Glomerular endothelial cell (primary cell): ENCODE results near the gene ARIH2. TPM values are rescaled to one million over a fixed set of nuclear protein-coding genes. Genes with fewer than 3 reads are reported as not detected.

Experiments
- DNase-seq: peaks from one replicate; pipeline ENCODE4 v3.0.0-alpha.2; 2011; ENCODE audit warnings: low read depth, low spot score; ENCODE audit errors: extremely low read depth
- total RNA-seq: library from RNA; depleted of rRNA; stranded (reverse); fragments of >200 nt; gene quantifications from 2 replicates; pipeline ENCODE4 v1.2.3, GENCODE V29; 2015

The ARIH2 gene
- total RNA-seq, 1 donor from 2014 or later: 64.3 TPM

DNA sequence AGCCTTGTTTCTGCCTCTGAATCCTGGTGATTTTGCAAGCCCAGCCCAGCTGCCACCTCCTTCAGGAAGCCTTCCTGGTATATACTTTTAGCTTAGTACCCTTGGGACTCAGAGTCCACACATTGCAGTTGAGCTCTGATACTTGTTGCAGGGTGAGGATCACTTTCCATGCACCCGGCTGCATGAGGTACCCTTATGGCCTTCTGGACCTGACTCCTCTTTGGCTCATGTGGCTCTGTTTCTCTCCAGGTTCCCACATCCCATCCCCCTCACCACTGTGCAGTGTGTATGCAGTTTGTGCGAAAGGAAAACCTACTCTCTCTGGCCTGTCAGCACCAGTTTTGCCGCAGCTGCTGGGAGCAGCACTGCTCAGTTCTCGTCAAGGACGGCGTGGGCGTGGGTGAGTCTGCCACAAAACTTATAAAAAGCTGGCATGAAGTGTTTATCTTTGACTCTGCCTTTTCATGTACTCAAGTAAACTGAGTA lies 48.3 kb downstream of the ARIH2 start:
- DNase-seq: no peak

DNA sequence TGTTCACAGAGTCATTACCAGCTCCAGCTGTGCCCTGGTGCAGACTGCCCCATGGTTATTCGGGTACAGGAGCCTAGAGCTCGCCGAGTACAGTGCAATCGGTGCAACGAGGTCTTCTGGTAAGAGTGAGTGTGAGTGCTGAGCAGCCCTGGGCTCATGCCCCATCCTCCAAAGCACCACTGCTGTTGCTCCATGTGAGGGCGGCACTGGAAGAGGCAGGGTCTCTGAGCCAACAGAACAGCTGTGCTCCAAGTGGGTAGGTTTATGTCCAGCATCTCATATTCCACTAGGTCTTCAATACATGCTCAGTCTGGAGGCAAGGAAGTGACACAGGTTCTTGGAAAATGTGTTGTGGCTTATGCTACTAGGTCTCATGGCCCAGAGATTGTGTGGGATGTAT lies 51.9 kb downstream of the ARIH2 start:
- no peak for DNase-seq

DNA sequence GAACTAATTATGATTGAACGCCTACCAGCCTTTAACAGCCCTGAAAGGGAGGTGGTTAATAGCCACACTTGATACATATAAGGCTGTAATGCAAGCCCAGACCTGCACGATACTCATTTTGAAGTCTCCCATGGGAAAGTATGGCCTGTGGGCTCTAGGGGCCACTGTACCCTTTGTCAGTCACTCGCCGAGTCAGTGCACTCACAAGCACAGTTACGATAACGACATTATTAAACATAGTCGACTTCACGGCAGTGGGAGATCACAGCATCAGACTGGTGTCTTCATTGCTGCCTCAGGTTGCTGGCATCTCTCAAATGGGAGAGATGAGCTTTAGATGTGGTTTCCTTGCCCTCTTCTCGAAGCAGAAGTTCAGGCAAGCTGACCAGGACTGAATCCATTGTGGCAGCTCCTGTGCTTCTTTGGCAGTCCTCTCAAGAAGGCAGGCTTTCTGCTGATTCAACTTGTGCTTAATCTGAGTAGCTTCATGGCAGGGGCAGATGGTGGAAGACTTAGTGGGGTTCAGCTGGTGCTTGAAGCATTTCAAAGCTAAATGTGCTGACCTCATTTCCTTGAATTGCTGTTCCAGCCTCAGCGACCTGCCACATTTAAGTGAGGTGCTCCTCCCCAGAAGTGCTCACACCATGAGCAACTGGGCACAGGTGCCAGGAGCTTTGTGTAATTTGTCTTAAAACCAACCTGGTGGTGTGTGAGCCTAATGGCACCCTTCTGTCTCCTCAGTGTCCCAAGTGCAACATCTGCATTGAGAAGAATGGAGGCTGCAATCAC lies 55.6 kb downstream of the ARIH2 start:
- no peak for DNase-seq

- DNase-seq: no peak
Measured at GRCh38 chr3:48979451-48979850, 60.8 kb downstream of the ARIH2 start.

GRCh38 chr3:48980295-48980694 lies 61.7 kb downstream of the ARIH2 start:
- no peak for DNase-seq

DNA sequence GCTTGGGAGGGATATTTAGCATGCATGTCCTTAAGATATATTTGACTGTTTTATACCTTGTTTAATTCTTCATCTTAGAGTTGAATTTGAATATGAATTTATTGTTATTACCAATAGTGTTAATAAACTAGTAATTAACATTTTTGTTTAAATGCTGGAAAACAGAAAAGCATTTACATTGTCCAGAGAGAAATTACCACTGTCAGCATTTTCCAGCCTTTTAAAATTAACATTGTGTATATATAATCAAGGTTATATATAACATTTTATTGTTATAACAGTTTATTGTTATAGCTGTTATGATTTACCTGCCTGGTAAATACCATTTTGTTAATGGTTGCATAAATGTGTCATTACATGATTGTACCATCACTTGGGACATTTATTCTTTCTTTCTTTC lies 63.4 kb downstream of the ARIH2 start:
- no peak for DNase-seq

DNA sequence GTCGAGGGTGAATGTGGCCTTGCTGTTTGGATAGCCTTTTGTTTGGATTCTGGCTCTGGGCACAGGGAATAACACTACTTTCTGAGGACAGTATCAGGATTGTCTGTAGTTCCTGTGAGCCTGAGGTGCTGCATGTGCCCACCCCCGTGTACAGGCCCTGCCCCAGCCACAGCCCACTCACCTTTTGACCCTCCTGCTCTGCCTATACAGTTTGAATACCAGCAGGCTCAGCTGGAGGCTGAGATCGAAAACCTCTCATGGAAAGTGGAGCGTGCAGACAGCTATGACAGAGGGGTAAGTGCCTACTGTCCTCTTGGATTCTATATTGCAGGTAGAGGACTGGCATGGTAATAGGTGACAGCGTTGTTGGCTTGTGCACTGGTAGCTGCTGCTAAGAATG lies 64.0 kb downstream of the ARIH2 start:
- DNase-seq: no peak

DNA sequence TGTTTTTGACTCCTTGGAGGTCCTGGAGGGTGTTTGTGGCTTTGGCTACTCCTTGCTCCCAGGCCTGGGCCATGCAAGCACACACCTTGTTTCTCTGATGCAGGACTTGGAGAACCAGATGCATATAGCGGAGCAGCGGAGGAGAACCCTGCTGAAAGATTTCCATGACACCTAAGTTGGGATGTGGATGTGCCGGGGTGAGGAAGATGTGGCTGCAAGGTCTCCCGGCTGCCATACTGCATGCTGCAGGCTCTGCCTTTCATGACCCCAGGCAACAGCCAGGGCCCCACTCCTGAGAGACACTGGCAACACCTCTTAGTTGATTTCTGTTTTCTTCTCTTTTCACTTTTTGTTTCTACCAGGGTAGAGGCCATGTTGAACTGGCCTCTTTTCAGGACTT lies 64.5 kb downstream of the ARIH2 start:
- no peak for DNase-seq

GRCh38 chr3:48984663-48985062 lies 66.0 kb downstream of the ARIH2 start:
- no peak for DNase-seq

- DNase-seq: no peak
Measured at GRCh38 chr3:48985831-48986376, 67.3 kb downstream of the ARIH2 start.

DNA sequence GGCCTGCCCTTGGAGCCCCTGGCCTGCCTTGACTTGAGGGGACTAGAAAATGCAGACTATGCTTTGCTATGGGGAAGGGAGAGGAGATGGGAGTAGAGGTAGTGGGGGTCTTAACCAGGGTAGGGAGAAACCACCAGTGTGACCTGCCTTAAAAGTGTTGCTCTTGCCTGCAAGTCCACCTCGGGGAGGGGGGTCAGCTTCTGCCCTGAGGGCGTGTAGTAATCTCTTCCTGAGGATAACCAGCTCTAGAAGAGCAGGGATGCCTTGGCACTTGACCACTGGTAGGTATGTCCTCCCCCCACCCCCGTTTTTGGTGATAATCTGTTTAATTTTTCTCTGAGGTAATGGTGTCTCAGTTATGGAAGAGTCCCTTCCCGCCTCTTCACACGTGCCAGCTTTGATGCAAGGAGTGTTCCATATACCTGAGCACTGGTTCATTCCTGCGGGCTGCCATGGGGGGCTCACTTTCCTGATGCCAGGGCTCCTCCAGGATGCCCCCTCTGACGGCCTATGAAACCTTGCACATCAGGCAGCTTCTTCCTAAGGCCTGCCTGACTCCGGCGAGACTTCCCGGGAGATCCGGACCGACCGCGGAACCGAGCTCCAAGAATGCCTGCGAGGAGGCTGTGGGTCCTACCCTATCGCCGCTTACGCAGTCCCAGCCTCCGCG lies 70.6 kb downstream of the ARIH2 start:
- DNase-seq: no peak

GRCh38 chr3:48989796-48990635 lies 71.4 kb downstream of the ARIH2 start, which contains the start of gene P4HTM:
Gene P4HTM (plus strand): TSS chr3:48990241. CDS start chr3:48990257, 16 bp downstream.
- DNase-seq: peak; percentile 44

DNA sequence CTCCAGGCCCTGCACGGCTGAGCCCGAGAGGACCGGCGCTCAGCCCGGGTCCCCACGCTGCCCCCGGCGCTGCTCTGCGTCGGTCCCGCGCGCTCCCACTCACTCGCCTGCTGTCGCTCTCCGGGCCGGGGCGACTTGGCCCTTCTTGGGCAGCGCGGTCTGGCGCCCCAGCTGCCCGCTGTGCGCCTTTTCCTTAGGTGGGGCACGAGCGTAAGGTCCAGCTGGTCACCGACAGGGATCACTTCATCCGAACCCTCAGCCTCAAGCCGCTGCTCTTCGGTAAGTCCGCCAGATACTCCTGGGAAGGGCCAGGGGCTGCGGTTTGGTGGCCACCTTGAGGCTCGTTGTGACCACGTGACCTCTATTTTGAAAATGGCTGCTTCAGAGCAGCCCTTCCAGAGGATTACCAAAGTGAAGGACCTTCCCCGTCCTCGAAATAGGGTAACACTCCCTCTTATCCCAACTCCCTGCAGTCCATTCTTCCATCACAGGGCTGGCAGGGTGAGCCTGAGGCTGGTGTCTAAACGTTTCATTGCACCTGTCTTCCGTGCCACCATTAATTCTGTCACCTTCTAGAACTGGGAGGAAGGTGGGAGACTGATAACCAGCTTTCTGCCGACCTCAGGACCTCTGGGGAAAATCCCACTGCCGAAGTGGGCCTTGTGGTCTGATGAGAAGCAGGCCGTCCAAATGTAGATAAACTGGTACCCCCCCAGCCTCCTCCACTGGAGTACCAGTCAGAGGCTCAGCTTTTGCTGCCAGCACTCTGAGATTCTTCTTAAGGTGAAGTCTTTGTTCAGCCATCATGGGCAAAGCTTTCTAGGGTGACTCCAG lies 72.2 kb downstream of the ARIH2 start:
- no peak for DNase-seq

GRCh38 chr3:48991851-48992545 lies 73.4 kb downstream of the ARIH2 start:
- no peak for DNase-seq

DNA sequence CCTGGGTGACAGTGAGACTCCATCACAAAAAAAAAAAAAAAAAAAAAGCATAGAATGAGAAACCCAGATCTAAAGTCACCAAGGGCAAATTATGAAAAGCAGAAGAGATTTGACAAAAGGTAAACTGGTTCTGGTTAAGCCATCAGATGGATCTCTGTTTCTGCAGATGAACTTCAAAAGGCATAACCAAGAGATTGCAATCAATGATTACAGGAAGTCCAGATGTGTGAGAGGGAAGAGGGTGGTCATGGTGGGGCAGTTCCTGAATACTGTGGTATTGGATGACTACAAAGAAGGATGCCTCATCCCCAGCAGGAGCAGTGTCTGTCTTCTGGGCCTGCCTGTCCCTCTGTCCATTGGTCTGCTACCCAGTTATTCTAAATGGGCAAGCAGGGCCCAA lies 75.2 kb downstream of the ARIH2 start:
- no peak for DNase-seq

GRCh38 chr3:48996640-48997039 lies 78.0 kb downstream of the ARIH2 start:
- DNase-seq: no peak

GRCh38 chr3:48997102-48997635 lies 78.5 kb downstream of the ARIH2 start:
- no peak for DNase-seq

GRCh38 chr3:48997714-48998637 lies 79.3 kb downstream of the ARIH2 start:
- no peak for DNase-seq
